ENCODE data around the gene NTNG2.
"Not testable (repeated sequence)": the region's sequence is repeated elsewhere in the genome, so short reads cannot be mapped to it uniquely, and the experiment has no call there.

DNA sequence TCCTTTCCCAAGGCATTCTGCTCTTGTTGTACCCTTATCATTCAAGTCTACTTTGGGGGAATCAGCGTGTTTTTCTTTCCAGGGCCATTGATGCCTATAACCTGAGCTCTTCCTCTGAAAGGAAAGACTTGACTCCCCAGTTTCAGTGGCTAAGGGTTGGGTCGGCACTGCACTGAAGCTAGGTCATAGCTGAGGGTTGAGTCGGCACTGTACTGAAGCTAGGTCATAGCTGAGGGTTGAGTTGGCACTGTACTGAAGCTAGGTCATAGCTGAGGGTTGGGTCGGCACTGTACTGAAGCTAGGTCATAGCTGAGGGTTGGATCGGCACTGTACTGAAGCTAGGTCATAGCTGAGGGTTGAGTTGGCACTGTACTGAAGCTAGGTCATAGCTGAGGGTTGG lies 27.8 kb upstream of the NTNG2 start:
- not testable (repeated sequence) for TF ChIP-seq TAF1 (IDR thresholded peaks at IDR 0.05; ENCODE audit: borderline replicate concordance, low read depth, low read length); POLR2A (IDR thresholded peaks at IDR 0.05; ENCODE audit: low read depth, low read length)
